Measurements from ENCODE around the gene ZEB2. TPM values are rescaled to one million over a fixed set of nuclear protein-coding genes. Genes with fewer than 3 reads are reported as not detected.

ZEB2 gene
- total RNA-seq, 4 donors from 2014 or later, result 12.4 to 149 (median 29.9) TPM

DNA sequence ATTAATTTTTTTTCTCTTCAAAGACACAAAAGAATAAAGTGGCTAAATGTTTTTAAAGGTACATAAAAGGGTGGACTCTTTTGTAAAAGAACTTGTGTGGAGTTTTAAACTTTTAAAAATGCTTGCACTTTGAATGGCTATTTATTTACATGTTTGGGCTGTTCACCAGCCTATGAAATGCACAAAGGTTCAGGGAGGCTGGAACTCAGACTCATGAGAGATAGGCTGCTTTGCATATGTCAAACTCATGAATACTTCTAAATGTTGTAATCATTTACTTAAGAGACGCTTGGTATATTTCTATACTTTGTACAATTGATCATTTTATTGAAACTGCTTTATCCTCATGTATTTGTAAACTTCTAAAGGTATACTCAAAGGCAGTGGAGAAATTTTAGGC, 79.9 kb downstream of the ZEB2 start:
- H3K4me1 ChIP-seq, result peaks cover 0 to 5% (median 2%) of the 10 kb centered on the region in 4 donors
- DNase-seq, result no peak
- no peak overlapping the region for H3K4me3 ChIP-seq
- H3K27ac ChIP-seq, result no peak overlapping the region
- TF ChIP-seq, protein P1, sequence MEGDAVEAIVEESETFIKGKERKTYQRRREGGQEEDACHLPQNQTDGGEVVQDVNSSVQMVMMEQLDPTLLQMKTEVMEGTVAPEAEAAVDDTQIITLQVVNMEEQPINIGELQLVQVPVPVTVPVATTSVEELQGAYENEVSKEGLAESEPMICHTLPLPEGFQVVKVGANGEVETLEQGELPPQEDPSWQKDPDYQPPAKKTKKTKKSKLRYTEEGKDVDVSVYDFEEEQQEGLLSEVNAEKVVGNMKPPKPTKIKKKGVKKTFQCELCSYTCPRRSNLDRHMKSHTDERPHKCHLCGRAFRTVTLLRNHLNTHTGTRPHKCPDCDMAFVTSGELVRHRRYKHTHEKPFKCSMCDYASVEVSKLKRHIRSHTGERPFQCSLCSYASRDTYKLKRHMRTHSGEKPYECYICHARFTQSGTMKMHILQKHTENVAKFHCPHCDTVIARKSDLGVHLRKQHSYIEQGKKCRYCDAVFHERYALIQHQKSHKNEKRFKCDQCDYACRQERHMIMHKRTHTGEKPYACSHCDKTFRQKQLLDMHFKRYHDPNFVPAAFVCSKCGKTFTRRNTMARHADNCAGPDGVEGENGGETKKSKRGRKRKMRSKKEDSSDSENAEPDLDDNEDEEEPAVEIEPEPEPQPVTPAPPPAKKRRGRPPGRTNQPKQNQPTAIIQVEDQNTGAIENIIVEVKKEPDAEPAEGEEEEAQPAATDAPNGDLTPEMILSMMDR (IDR thresholded peaks at IDR 0.05), result no peak
- TF ChIP-seq POLR2A (IDR thresholded peaks at IDR 0.05), result no peak
- no peaks in the 10 kb centered on the region for H3K36me3 ChIP-seq
- no peaks in the 10 kb centered on the region for H3K27me3 ChIP-seq
- H3K9me3 ChIP-seq, result no peaks in the 10 kb centered on the region

DNA sequence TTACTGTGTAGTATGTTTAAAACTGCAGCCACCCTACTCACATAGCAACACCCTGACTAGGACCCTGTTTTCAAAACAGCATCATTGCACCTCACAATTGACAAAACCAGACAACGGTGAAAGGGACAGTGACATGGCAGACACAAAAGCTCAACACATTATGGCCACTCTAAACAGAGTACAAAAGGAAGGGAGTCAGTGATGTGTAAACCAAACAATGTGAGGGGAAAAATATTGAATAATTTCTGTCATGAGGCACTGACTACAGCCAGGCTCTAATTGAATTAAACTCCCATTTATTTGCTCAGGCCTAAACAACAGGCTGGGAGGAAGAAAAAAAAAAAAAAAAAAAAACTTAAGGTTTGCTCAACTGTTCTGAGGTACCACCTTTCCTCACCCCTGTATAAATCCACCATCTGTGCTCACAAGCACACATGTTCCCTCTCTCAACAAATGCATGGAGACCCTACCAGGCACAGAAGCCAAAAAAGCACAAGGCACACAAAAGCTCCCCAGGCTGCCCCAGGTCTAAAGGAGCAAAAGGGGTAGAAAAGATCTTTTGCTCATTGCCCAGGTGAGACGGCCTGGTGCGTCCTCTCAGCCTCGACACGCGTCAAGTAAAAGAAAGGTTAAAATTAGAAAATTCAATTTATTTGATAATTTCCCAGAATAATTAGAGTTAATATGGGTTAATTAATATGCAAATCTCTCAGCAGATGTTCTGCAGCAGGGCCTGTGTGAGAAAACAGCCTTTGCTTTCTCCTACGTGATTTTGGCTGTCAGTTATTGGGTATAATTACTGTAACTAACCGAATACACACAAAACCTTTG, 80.9 kb downstream of the ZEB2 start:
- H3K36me3 ChIP-seq, result no peaks in the 10 kb centered on the region
- H3K27ac ChIP-seq, result peak overlapping the region in 2 of 4 donors; percentile 8 to 9
- H3K27me3 ChIP-seq, result no peaks in the 10 kb centered on the region
- H3K9me3 ChIP-seq, result no peaks in the 10 kb centered on the region
- H3K4me1 ChIP-seq, result peaks cover 0 to 5% (median 2%) of the 10 kb centered on the region in 4 donors
- TF ChIP-seq, protein P1 (IDR thresholded peaks at IDR 0.05), result no peak
- no peak for TF ChIP-seq POLR2A (IDR thresholded peaks at IDR 0.05)
- no peak overlapping the region for H3K4me3 ChIP-seq
- DNase-seq, result no peak

DNA sequence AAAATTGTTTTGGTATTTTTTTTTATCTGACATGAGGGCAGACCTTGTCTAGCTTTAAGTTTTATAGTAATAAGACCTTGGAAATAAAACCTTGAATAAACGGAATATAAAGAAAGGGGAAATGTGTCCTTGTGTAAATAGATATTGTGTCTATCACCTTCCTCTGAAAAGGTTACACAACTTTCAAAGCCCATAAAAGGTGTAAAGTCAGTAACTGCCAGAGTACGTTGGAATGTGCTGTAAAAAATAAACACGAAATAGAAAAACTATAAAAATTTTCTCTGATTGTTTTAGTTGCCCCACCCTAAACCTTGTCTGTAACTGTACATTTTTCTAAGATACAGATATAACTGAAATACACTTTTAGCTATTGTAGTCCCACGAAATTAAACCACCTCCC, 82.3 kb downstream of the ZEB2 start:
- Histone ChIP-seq H3K27me3 (no peaks in the 10 kb centered on the region), H3K27ac (no peak overlapping the region), H3K36me3 (no peaks in the 10 kb centered on the region), H3K9me3 (no peaks in the 10 kb centered on the region), H3K4me3 (no peak overlapping the region), H3K4me1 (peaks cover 0 to 5% (median 2%) of the 10 kb centered on the region in 4 donors)
- no peak for TF ChIP-seq POLR2A (IDR thresholded peaks at IDR 0.05)
- TF ChIP-seq, protein P1 (IDR thresholded peaks at IDR 0.05), result no peak
- DNase-seq, result no peak

DNA sequence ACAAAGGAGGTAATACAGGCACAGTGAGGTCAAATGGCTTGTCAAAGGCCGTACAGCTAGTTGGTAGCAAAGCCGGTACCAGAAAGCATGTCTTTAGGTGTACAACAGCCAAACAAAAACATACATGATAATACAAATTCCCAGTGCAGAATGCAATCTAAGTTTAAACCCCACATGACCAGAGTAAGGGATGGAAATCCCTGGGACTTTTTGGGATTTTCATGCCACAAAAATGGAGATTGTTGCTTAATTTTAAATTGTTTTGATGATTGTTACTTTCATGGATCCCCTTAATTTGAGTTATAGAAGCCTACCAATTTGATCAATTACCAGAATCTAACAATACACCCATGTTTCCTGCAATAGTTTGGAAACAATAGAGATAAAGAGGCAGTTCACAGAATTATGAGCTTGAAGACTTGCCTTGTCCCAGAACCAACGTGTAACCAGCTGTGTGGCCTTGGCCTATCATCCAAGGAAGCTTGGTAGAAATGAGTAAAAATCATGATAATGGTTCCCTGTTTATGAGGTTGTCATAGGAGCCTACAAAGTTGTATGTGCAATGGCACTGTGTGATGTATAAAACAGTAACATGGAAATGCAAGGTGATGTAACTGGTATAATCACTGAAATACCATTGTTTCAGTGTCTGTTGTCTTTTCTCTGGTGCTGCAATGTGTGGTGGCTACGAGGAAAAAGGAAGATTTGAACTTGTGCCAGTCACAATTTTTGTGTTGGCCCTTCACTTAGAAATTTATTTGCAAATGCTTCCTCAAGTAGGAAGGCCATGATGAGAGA, 85.3 kb downstream of the ZEB2 start:
- DNase-seq, result no peak
- Histone ChIP-seq H3K4me3 (no peak overlapping the region), H3K27me3 (no peaks in the 10 kb centered on the region), H3K4me1 (peaks cover 0 to 10% (median 0%) of the 10 kb centered on the region in 4 donors), H3K9me3 (no peaks in the 10 kb centered on the region), H3K36me3 (no peaks in the 10 kb centered on the region), H3K27ac (no peak overlapping the region)
- TF ChIP-seq, protein P1 (IDR thresholded peaks at IDR 0.05), result no peak
- TF ChIP-seq POLR2A (IDR thresholded peaks at IDR 0.05), result no peak

DNA sequence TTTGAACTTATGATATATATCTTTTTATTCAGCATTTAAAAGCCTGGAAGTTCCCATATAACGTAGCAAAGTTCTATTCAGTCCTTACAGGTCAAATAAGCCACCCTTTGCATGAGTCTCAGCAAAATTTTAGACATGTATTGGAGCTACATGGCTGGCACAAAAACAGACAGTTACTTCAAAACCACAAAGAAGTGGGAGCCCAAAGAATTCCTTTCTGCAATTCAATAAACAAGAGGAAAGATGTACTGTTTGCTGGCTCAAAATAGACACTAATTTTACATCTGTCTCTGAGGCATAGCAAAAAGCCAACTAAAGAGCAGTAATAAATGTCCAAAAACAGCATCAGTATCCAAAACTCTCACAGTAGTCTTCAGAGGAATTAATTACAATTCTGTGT, 87.0 kb downstream of the ZEB2 start:
- no peak for TF ChIP-seq POLR2A (IDR thresholded peaks at IDR 0.05)
- TF ChIP-seq, protein P1 (IDR thresholded peaks at IDR 0.05), result no peak

More for the DNA sequence above, 87.0 kb downstream of the ZEB2 start:
- peaks cover 0 to 10% (median 0%) of the 10 kb centered on the region in 4 donors for H3K4me1 ChIP-seq
- H3K27ac ChIP-seq, result peak overlapping the region in 3 of 4 donors; percentile 6 to 19 (median 6)
- no peaks in the 10 kb centered on the region for H3K9me3 ChIP-seq
- no peaks in the 10 kb centered on the region for H3K36me3 ChIP-seq
- H3K27me3 ChIP-seq, result no peaks in the 10 kb centered on the region
- no peak for DNase-seq
- no peak overlapping the region for H3K4me3 ChIP-seq
